ENCODE data around the gene CERS6.

- TF ChIP-seq ATF3 (IDR thresholded peaks at IDR 0.05) (no peak), CTCF (IDR thresholded peaks at IDR 0.05; ENCODE audit: low read depth, low read length, missing input control) (no peak), RAD21 (IDR thresholded peaks at IDR 0.05) (no peak), RXRA (IDR thresholded peaks at IDR 0.05) (no peak), GABPA (IDR thresholded peaks at IDR 0.05 in 1 of 2, conservative IDR thresholded peaks at IDR 0.05 in 1 of 2) (no peak)
Observed at GRCh38 chr2:168821577-168821976, 365.5 kb downstream of the CERS6 start.

Measured in liver (tissue), 3 donors.